Cerebellar cortex (tissue), 1 donor: Measurements from ENCODE around the gene SH3RF3.

Experiments
- DNase-seq: peaks from one replicate; pipeline ENCODE4 v3.0.0-alpha.2; 2015; ENCODE audit warnings: low spot score

SH3RF3 gene

DNA sequence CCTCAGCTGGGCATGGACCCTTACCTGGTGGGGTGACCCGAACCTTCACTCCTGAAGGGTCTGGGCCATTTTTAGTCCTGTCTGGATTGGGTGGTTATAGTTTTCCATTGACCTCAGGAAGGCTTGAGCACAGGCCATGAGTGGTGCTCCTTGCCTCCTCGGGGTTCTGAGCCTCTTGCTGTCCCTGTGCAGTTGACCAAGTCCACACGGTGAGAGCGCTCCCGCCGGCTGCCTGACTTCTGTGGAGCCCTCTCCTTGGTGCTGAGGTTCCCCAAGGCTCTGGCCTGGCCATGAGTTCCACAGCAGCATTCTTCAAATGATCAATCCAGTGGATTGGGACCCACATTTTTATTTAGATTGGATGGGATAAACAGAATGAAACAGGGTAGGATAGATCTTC, 325.3 kb downstream of the SH3RF3 start:
- no peak for DNase-seq

DNA sequence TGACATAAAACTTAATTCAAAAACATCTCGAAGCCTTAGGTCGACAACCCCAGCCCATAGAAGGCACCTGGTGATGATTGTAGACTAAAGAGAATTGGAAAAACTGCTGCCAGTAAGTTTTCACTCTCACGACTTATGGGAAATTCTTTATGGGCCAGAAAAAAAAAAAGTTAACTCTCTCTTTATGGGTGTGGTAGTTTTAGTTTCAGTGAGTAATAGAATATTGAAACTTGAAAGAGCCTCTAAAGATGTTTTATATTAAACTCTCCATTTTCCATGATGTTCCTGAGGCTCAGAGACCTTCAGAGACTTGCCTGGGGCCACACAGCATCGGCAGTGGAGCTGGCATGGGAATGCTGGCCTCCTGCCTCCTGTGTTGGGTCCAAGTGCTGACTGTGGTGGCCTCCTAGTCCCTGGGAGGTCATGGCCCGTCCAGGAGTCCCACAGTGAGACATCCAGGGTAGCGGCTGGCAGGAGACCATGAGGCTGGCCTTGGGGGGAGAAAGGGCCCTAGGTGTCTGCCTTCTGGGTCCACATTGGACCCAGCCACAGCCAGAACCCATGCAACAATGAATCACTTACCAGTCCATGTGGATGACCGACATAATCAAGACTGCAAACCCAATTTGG, 325.9 kb downstream of the SH3RF3 start:
- no peak for DNase-seq

DNA sequence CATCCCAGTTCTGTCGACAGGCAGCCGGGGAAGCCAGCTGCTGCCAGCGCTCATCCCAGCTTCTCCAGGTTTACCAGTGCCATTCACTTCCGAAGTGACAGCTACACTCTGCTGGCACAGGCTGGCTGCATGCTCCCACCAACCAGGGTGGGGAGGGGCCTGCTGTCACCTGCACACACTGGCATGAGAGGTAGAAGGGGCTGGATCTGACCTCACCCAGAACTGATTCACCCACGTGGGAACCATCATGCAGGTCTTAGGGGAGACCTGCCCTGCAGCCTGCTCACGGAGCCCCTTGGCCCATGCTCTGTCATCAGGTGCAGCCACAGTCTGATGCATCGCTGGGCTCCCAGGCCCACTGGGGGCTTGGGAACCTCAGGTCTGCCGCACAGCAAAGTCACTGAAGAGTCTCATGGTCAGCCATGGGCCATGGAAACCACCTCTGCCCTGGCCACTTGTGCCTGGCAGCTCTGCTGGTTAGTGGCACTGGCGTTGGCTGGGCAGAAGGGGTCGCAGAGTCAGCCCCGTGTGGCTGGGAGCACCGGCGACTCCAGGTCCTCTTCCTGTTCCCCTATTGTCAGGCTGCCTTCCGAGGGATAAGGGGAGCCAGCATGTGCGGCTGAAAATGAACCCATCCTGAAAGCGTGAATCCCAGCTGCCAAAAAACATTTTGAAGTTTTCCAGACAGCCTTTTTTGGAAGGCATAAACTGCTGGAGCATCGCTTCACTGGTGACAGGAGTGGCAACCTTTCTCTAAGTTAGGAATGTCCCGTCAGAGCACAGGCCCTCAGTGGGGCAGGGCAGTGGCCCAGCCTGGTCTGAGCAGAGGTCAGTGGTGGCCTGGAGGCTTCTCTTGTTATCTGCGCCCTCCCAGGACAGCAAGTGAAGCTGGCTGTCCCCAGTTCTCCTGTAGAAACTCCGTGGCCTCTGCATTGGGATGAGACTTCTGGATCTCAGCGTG, 327.0 kb downstream of the SH3RF3 start:
- DNase-seq: no peak

DNA sequence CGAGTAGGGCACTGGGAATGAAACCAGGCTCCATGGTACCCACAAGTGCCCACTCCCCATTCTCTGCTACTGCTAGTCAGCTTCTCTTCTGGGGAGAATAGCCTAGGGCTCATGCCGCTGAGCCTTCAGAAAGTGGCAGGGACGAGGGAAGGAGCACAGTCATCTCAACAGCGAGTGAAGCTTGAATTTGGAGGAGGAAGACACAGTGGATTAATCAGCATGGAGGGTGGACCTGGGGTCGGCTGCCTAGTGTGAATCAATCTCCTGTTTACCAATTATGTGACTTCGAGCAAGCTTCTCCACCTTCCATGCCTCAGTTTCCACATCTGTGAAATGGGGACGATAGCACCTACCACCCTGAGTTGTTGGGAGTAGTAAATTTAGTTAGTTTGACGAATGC, 327.8 kb downstream of the SH3RF3 start:
- DNase-seq: no peak

DNA sequence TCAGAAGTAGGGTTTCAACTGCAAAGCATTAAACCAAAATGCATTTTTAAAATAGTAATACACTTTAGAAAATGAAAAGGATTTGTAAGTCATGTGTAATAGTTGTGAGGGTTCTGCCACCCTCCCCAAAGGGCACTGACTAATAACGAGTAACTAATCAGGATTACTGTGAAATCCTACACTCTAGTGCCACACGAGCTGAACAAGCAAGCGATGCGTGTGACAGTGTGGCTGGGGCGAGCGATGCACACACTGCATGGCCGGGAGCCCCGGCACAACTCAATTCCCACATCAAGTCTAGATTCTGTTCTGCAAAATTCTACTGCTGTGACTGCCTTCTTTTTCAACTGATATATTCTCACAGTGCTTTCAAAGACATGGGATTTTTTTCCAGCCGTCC, 328.4 kb downstream of the SH3RF3 start:
- DNase-seq: no peak

DNA sequence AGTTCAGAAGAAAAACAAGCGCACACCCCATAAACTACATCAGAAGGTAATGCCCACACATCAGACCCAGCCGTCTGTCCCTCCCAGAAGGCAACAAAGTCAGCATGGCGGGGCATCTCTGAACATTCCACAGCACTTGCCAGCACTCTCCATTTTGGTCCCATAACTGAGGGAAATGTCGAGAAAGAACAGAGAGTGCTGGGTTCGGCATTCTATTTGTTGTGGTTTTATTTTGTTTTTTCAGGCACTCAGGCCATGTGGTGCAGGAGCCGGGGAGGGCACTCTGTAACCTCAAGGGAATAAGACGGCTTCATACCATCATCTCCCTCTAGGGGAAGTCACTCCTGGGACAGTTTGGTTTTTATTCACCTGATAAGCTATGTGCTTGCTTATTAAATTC, 328.8 kb downstream of the SH3RF3 start:
- DNase-seq: no peak

DNA sequence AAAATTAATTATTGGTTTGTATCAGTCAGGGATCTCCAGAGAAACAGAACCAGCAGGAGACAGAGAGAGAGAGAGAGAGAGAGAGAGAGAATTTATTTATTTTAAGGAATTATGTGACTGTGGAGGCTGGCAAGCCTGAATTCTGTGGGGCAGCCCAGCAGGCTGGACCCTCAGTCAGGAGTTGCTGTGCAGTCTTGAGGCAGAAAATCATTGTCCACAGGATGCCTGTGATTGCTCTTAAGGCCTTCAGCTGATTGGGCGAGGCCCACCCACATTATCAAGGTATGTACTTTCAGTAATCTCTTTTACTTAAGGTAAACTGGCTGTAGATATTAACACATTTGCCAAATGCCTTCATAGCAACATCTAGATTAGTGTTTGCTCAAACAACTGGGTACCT, 329.5 kb downstream of the SH3RF3 start:
- DNase-seq: no peak

DNA sequence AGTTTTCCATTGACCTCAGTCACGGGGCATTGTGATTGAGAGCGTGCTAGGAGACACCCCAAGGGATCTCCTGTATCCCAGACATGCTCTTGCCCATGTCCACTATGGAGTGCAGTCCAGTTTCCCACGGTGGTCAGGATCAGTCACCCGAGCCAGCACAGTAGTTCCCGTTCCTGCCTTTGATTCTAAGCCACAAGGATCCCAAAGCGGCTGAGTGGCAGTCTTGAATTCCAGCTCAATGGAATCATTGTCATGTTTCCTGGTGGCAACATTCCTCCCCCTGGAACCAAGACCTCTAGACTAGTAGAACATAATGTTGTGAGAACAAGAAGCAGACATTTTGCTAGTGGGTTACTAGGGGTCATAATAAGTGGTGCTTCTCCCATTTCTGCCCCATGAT, 330.5 kb downstream of the SH3RF3 start:
- DNase-seq: no peak

DNA sequence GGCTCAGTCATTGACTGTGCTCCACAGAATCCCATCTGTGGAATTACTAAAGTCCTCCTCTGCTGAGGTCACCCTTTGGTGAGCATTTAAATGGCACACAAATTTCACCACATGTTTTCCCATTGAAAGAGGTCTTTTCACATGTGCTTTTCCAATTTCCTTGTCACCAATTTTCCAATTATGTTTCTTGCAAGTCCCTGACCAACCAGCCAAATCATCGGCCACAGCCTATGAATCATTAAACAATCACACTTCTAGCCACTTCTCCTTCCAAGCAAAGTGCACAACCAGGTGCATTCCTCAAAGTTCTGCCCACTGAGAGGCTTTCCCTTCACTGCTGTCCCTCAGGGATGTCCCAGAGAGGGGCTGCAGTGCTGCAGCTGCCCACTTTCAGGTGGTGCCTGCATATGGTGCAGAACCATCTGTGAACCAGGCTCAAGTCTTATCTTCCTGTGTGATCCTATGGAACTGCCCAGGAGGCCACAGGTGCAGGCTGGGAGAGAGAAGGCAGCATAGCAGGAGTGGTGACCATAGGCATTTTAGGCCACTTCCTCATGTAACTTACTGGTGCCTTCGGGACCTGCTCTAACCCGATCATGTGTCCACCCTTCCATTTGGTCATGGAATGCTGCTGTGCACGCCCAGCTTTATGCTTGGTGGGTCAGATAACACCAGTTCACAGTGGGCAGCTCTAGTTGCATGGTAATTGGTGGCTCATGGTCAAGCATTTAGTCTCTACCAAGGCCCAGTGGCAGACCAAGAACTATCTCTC, 331.7 kb downstream of the SH3RF3 start:
- DNase-seq: no peak

DNA sequence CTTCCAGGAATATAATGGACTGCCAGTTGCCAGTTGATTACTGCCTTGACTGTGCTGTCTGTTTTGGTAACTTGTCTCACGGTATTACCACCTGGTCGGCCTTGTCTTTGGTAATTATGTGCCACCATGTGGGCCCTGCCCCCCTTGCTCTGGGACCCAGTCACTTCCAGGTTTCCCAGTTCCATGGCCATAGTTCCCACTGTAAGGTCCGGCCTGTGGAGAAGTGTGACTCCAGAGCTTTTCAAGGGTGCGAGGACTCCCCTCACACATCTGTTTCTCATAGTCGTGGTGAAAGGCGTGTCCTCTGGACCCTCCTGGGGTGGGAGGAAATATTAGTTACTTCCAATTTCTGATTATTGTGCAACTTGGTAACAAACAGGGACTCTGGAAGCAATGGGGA, 334.2 kb downstream of the SH3RF3 start:
- no peak for DNase-seq

DNA sequence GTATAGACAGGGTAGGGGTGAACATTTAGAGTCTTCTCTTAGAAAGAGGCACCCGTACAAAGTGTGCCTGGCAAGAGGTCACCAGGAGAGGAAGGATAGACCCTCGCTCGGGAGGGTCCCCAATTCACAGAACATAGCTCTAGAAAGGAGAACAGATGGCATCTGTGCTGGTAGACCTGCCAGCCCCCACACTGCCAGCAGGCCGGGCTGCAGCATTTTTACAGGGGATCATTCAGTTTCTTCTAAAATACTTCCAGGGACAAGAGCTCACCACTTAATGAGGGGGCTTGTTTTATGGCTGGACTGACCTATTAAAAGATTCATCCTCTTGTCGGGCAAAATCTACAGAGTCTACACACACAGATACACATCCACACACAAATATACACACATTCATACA, 334.9 kb downstream of the SH3RF3 start:
- no peak for DNase-seq

DNA sequence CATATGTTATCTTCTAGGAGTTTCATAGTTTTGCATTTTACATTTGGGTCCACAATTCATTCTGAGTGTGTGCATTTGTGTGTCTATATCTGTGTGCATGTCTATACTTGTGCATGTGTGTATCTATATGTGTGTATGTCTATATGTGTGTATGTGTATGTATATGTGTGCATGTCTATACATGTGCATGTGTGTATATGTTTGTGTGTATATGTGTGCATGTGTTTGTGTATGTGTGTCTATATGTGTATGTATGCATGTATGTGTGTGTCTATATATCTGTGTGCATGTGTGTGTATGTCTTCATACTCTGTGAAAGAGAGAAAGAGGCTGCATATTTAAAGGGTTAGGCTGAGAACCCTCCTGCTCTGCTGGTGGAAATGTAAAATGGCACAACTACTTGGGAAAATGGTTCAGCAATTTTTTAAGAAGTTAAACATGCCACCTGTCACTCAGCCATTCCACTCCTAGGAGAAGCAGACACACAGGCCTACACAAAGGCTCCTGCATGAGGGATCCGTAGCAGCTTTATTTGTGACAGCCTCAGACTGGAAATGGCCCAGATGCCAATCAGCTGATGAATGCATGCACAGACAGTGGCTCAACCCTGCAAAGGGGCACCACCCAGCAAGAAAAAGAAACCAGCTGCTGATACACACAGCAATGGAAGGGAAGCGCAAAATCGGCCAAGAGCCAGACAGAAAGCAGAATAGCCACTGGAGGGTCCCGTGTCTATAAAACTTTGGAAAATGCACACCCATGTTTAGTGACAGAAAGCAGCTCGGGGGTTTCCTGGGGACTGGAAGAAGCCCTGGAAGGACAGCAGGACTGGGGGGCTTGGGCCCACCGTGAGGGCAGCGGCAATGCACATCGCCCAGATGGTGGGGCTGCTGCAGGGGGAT, 337.9 kb downstream of the SH3RF3 start:
- no peak for DNase-seq

DNA sequence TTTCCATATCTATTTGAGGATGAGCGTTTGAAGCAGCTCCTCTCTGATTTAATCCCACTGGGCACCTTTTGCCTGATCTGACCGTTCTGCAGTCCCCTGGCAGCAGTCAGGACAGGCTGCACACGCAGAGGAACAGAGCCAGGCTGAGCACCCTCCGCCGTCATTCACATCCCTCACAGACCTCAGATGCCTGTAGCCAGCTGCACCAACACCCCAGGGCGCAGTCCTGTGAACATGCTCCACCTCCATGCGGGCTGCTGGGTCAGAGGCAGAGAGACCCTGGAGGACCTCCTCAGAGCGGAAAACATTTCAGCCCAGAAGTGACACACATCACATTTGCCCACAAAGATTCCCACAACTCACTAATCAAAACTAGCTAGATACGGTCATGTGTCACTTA, 338.7 kb downstream of the SH3RF3 start:
- no peak for DNase-seq

DNA sequence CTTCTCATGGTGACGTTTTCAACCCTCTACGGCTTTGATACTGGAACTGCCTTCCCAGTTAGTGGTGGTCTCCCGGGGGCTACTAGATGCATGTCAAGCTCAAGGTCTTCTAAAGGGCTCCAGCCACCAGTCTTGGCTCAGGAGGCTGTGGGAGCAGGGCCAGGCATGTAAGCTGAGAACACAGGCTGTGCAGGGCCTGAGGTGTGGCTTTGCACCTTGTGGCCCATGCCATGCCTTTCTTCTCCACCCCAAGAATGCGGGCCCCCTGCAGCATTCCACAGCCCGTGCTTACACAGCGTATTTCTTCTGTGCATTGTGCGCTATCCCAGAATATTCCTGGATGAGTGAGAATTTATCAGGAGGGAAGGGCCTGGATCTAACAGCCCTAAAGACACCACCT, 339.9 kb downstream of the SH3RF3 start:
- no peak for DNase-seq

DNA sequence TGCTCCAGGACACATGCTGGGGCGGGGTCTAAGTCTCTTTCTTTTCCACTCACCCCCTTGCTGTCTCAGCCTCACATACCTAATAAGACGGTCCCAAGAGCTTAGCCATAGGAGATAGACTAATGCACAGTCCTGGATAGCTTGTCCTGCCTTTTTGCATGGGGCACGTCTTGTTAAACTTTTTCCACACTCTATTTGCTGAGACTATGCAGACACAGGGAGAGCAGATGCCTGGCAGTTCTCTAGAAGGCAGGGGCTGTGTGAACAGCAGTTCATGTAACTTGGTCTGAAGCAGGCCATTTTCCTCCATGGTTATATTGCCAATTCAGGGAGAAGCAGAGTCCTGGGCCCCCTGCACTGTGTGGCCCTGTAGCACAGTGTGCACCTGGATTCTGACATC, 342.7 kb downstream of the SH3RF3 start:
- no peak for DNase-seq

DNA sequence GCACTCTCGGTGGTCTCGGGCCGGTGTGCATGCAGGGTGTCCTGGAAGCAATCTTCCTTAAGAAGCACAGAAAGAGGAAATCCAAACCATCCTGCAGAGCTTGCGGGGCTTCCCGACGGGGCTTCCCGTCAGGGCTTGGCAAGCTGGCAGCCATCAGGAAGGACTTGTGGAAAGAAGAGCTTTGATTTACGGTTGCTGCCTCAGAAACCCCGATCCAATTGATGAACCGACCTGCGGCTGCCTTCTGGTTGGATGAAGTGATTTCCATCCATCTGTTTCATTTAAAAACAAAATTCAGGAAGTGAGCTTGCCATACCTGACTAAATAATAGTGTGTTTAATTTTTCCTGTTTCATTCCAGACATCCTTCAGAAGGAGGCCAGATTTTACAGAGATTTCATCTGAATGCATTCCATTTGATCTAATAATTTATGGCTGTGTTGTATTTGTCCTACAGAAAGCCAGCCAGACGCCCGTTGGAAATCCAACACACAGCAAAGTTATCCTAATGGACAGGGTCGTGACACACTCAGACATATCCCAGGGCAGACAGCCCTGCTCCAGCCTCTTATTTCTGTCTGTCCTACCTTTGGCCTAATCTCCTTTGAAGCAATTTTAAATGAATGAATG, 343.4 kb downstream of the SH3RF3 start:
- DNase-seq: no peak

DNA sequence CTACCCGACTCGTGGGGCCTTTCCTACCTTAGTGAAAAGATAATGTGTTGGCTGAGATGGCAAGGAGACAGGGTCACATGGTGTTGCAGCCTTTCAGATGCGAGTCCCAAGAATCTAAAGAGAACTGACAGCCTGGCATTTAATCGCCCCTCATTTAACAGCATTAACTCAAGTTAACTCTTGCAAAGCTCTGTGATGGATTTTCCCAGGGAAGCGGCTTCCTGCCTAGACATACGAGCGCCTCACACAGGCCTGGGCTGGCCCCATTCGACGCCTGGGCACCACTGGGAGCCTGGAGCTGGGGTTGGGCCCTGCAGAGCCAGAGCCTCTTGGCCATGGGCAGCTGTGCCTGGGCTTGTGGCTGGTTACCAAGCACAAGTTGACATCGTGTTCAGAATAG, 344.0 kb downstream of the SH3RF3 start:
- no peak for DNase-seq

DNA sequence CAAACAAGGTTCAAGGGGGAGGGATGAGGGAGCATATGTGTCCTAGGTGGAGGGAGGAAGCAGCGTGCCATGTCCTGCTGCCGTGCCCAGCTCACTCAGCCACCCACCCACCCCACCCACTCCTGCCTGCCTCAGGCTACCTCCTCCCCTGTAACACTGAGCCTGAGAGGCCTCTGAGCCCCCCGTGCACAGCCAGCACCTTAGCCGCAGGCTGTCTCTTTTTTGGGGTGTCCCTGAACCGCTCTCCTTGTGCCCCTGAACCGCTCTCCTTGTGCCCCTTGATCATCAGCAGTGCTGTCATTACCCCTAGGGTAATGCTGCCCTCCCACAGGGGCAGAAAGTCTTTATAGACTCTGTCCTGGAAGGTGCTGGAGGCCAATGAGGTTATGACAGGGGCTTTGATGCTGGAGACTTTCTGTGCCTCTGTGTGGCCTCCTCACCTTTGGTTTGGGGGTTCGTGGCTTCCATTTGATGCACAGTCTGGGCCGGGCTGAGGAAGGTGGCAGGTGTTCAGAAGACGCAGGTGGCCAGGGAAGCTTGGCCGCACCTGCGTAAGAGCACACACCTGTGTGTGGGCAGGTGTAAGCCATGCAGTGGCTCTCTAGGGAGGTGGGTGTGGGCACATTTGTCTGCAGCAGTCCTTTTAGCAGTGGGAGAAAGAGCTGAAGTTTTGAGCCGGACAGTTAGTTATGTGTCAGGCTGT, 344.8 kb downstream of the SH3RF3 start:
- DNase-seq: no peak

DNA sequence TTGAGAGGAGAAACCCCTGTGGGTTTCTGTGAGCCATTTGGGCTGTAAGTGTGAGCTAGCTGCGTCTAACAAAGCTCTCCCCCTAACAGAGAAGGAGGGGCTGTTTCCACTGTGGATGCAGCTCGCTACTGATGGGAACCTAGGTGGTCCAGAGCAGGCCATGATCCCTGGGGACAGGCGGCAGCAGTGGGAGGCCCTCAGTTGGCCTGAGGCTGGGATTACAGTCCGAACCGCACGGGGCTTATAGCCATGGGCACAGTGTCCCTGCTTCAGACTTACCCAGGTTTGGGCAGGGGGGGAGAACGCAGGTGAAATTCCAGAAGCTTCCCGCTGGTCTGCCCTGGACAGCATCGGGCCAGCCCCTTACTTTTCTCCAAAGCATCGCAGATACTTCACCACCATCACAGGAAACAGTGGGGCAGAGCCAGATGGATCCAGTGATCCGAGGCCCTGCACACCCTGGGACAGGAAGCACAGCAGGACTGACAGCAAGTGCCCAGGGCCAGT, 345.4 kb downstream of the SH3RF3 start:
- no peak for DNase-seq

DNA sequence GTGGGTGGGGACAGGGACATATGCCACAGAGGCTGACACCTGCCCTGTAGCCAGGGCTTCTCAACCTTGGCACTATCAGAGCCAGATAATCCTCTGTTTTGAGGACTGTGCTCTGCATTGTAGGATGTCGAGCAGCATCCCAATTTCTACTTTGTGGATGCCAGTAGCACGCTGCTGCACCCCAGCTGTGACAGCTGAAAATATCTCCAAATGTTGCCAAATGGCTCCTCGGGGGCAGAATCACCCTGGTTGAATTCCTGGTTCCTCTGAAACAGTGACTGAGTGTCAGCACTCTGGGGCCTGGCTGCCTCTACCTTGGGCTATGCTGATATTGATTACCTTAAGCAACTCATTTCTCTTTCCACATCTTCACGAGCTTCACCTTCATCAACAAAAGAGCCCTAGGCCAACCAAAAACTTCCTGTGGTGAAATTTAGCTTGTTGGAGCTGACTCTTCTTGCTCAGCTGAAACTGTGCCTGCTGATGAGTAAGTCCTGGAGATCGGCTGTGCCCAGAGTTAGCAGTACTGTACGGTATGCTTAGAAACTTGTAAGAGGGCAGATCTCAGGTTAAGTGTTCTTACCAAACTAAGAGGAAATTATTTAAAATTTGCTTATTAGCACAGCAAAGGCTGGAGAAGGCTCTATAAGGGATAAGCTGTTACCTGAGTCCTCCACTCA, 346.7 kb downstream of the SH3RF3 start:
- DNase-seq: no peak
